ENCODE measurements around the gene ERCC6.

The ERCC6 gene

DNA sequence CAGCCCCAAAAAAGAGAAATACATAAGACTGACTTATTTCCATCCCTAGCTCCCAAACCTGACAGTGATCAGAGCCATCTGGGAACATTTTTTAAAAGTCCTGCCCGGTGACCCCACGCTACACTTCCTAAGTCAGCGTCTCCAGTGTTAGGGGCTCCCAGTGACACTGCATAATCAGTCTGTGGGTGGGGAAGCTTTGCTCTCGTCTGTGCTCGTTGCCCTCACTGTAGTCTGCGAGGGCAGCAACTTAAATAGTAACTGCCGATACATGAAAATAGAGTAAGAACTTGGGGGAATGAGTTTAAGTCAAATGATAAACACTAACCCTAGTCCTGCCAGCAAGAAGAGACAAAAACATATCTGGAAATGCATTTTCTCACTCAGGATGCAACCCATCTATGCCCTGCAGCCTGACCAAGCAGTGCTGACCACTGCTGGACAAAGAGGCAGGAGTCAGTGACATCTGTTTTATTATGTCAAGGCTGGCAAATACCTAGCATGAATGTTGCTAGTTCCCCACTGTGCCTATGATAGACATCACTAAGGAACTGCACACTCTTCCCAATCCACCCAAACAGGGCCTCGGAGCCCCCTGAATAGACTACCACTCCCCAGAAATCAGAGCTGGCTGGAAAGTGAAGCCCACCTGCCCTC, 18.7 kb downstream of the ERCC6 start:
- Histone ChIP-seq H3K9ac (ENCODE audit: low read length) (no peak overlapping the region), H3K36me3 (ENCODE audit: low read length) (no peaks in the 10 kb centered on the region), H3K27me3 (ENCODE audit: low read length) (no peaks in the 10 kb centered on the region), H3F3A (ENCODE audit: insufficient read depth) (no peaks in the 10 kb centered on the region), H3K27ac (ENCODE audit: low read depth, low read length) (no peak overlapping the region), H2AFZ (ENCODE audit: low read depth, low read length, severe bottlenecking) (no peak overlapping the region), H3K4me3 (ENCODE audit: insufficient read depth, low read length, poor library complexity, severe bottlenecking) (no peak overlapping the region), H3K79me2 (ENCODE audit: insufficient read depth, low read length) (no peaks in the 10 kb centered on the region), H3K9me2 (replicated peaks; ENCODE audit: insufficient read depth, low read length) (no peaks in the 10 kb centered on the region), H3K9me3 (ENCODE audit: insufficient read depth, low read length) (no peaks in the 10 kb centered on the region), H3K4me2 (ENCODE audit: low read depth, low read length, poor library complexity, severe bottlenecking) (no peak overlapping the region), H4K20me1 (ENCODE audit: low read depth, low read length) (no peaks in the 10 kb centered on the region)
- TF ChIP-seq, protein P1, sequence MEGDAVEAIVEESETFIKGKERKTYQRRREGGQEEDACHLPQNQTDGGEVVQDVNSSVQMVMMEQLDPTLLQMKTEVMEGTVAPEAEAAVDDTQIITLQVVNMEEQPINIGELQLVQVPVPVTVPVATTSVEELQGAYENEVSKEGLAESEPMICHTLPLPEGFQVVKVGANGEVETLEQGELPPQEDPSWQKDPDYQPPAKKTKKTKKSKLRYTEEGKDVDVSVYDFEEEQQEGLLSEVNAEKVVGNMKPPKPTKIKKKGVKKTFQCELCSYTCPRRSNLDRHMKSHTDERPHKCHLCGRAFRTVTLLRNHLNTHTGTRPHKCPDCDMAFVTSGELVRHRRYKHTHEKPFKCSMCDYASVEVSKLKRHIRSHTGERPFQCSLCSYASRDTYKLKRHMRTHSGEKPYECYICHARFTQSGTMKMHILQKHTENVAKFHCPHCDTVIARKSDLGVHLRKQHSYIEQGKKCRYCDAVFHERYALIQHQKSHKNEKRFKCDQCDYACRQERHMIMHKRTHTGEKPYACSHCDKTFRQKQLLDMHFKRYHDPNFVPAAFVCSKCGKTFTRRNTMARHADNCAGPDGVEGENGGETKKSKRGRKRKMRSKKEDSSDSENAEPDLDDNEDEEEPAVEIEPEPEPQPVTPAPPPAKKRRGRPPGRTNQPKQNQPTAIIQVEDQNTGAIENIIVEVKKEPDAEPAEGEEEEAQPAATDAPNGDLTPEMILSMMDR (IDR thresholded peaks at IDR 0.05; ENCODE audit: insufficient read depth, low read length, poor library complexity, severe bottlenecking): no peak
- no peak for TF ChIP-seq EZH2phosphoT487 (conservative IDR thresholded peaks at IDR 0.05; ENCODE audit: low read length)

DNA sequence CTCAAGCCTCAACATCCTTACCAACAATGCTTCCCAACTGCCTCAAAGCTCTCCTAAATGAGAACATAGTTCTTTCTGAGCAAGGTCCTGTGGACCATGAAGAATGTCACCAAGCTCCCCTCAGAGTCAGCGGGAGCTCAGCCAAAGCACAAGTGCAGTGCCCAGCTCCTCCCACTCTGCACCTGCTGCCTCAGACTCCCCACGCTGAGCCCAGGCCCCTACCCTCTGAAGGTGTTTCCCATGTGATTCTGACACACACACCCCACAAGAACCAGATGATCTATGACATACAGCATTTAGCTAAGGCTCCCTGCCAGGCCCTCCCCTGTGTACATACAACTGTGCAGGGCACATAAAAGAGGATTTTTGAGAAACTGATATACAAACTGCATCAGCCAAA, 19.2 kb downstream of the ERCC6 start:
- Histone ChIP-seq H3K9me3 (ENCODE audit: insufficient read depth, low read length) (no peaks in the 10 kb centered on the region), H2AFZ (ENCODE audit: low read depth, low read length, severe bottlenecking) (no peak overlapping the region), H3K27me3 (ENCODE audit: low read length) (no peaks in the 10 kb centered on the region), H3K9ac (ENCODE audit: low read length) (no peak overlapping the region), H3K79me2 (ENCODE audit: insufficient read depth, low read length) (no peaks in the 10 kb centered on the region), H3K27ac (ENCODE audit: low read depth, low read length) (no peak overlapping the region), H3K4me2 (ENCODE audit: low read depth, low read length, poor library complexity, severe bottlenecking) (no peak overlapping the region), H3F3A (ENCODE audit: insufficient read depth) (no peaks in the 10 kb centered on the region), H4K20me1 (ENCODE audit: low read depth, low read length) (no peaks in the 10 kb centered on the region), H3K9me2 (replicated peaks; ENCODE audit: insufficient read depth, low read length) (no peaks in the 10 kb centered on the region), H3K36me3 (ENCODE audit: low read length) (no peaks in the 10 kb centered on the region), H3K4me3 (ENCODE audit: insufficient read depth, low read length, poor library complexity, severe bottlenecking) (no peak overlapping the region)
- TF ChIP-seq EZH2phosphoT487 (conservative IDR thresholded peaks at IDR 0.05; ENCODE audit: low read length): no peak
- TF ChIP-seq, protein P1 (IDR thresholded peaks at IDR 0.05; ENCODE audit: insufficient read depth, low read length, poor library complexity, severe bottlenecking): no peak

DNA sequence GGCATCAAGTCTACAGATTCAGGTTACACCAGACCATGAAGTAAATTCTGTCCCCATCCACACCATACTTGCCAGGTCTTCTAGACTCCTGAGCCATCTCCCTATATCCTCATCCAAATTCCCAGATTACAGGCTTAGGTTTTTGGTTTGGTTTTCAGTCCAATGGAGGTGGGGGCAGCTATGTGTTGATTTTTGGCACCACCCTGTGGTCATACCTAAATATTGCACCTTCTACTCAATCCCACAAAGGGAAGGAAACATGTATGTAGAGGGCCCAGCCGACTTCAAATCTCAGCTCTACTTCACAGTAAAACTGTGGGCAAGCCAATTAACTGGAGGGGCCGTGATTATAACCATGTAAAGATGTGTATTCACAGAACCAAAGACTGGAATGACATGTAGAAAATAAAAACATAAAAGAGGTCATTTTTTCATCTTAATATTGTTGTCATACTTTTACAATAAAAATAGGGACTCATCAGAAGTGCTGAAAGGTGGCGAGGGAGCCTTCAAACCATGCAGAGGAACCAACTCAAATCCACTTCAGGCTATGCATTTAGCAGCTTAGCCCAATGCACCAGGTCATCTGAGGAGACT, 19.8 kb downstream of the ERCC6 start:
- no peaks in the 10 kb centered on the region for H4K20me1 ChIP-seq (ENCODE audit: low read depth, low read length)
- H2AFZ ChIP-seq (ENCODE audit: low read depth, low read length, severe bottlenecking): no peak overlapping the region
- no peaks in the 10 kb centered on the region for H3K27me3 ChIP-seq (ENCODE audit: low read length)

More for the DNA sequence above, 19.8 kb downstream of the ERCC6 start:
- H3K27ac ChIP-seq (ENCODE audit: low read depth, low read length): no peak overlapping the region
- H3K4me2 ChIP-seq (ENCODE audit: low read depth, low read length, poor library complexity, severe bottlenecking): no peak overlapping the region
- H3K79me2 ChIP-seq (ENCODE audit: insufficient read depth, low read length): no peaks in the 10 kb centered on the region
- H3K9me2 ChIP-seq (replicated peaks; ENCODE audit: insufficient read depth, low read length): no peaks in the 10 kb centered on the region
- no peak for TF ChIP-seq EZH2phosphoT487 (conservative IDR thresholded peaks at IDR 0.05; ENCODE audit: low read length)
- TF ChIP-seq, protein P1 (IDR thresholded peaks at IDR 0.05; ENCODE audit: insufficient read depth, low read length, poor library complexity, severe bottlenecking): peak; percentile 57
- H3K9me3 ChIP-seq (ENCODE audit: insufficient read depth, low read length): no peaks in the 10 kb centered on the region
- H3K36me3 ChIP-seq (ENCODE audit: low read length): no peaks in the 10 kb centered on the region
- H3K9ac ChIP-seq (ENCODE audit: low read length): no peak overlapping the region
- H3K4me3 ChIP-seq (ENCODE audit: insufficient read depth, low read length, poor library complexity, severe bottlenecking): no peak overlapping the region
- no peaks in the 10 kb centered on the region for H3F3A ChIP-seq (ENCODE audit: insufficient read depth)
